Right atrium auricular region (tissue), 2 donors: Measurements from ENCODE around the gene TIMM44. TPM values are rescaled to one million over a fixed set of nuclear protein-coding genes. Genes with fewer than 3 reads are reported as not detected.
A peak's percentile ranks its signal among the peaks of the same experiment; 100 is the strongest.

ENCODE experiments used
- DNase-seq: peaks from one replicate; pipeline ENCODE4 v3.0.0-alpha.2; 2019; ENCODE audit warnings: low spot score
- H3K27ac ChIP-seq, 2 donors: fragments of 200-600 bp; sonication (generic); 1 replicate in 1 of 2; 2 replicates in 1 of 2; pipeline ENCODE4 v1.5.1; 2016 to 2019
- H3K27me3 ChIP-seq, 2 donors: fragments of 200-600 bp; sonication (generic); one replicate each; pipeline versions ENCODE4 v1.5.1 to v1.6.0; 2017 to 2019
- H3K36me3 ChIP-seq: fragments of 200-600 bp; sonication (generic); one replicate; pipeline ENCODE4 v1.5.1; 2016
- H3K4me1 ChIP-seq, 2 donors: fragments of 200-600 bp; sonication (generic); one replicate each; pipeline versions ENCODE4 v1.5.1 to v1.6.0; 2017 to 2019
- H3K4me3 ChIP-seq, 2 donors: fragments of 200-600 bp; sonication (generic); 1 replicate in 1 of 2; 2 replicates in 1 of 2; pipeline ENCODE4 v1.5.1; 2017 to 2019; ENCODE audit warnings: mild to moderate bottlenecking in 1 of 2, moderate library complexity in 1 of 2
- H3K9me3 ChIP-seq, 2 donors: fragments of 200-600 bp; sonication (generic); one replicate each; pipeline ENCODE4 v1.5.1; 2019
- total RNA-seq, 2 donors: library from RNA; depleted of rRNA; stranded (reverse); fragments of >200 nt; gene quantifications; one replicate each; pipeline ENCODE4 v1.1.0, GENCODE V29; 2016
- TF ChIP-seq, protein P1 (sequence below), 2 donors: fragments of 200-600 bp; sonication (generic); IDR thresholded peaks; one replicate each; pipeline ENCODE4 v1.5.1; 2019; ENCODE audit warnings: antibody characterized with exemption in 2 of 2

Gene TIMM44
- total RNA-seq, 2 donors from 2014 or later = 49.1 to 64.1 TPM

DNA sequence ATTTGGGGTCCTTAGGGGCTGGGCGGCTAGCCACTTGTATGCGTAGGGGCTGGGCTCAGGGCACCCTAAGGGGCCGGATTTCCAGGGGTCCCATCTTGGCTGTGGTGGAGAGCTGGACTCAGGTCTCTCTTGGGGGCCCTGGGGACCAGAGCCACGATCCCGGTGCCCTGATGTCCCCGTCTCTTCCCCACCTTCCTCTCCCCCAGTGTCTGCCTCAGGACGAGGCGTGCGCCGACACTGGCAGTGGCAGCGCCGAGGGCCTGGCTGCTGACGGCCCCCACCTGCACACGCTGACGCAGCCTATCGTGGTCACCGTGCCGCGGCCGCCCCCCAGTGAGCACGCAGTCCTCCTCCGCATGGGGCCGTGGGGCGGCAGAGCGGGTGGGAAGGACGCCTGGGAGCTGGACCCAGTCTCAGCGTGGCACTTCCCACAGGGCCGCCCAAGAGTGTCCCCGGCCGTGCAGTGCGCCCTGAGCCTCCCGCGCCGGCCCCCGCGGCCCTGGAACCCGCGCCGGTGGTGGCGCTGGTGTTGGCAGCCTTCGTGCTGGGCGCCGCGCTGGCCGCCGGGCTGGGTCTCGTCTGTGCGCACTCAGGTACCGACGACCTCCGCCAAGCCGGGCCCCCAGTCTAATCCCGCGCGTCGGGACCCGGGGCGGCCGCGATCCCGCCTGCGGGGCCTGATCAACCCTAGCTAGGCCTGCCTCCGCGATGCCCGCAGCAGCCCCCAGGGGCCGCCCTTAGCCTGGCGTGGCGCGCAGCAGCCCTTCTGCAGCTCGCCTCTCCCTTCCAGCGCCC is 26.0 kb downstream of the TIMM44 start:
- TF ChIP-seq, protein P1, sequence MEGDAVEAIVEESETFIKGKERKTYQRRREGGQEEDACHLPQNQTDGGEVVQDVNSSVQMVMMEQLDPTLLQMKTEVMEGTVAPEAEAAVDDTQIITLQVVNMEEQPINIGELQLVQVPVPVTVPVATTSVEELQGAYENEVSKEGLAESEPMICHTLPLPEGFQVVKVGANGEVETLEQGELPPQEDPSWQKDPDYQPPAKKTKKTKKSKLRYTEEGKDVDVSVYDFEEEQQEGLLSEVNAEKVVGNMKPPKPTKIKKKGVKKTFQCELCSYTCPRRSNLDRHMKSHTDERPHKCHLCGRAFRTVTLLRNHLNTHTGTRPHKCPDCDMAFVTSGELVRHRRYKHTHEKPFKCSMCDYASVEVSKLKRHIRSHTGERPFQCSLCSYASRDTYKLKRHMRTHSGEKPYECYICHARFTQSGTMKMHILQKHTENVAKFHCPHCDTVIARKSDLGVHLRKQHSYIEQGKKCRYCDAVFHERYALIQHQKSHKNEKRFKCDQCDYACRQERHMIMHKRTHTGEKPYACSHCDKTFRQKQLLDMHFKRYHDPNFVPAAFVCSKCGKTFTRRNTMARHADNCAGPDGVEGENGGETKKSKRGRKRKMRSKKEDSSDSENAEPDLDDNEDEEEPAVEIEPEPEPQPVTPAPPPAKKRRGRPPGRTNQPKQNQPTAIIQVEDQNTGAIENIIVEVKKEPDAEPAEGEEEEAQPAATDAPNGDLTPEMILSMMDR (IDR thresholded peaks at IDR 0.05) = peak in 1 of 2 donors; percentile 71
- peaks cover 0 to 50% of the 10 kb centered on the region in 2 donors for H3K4me1 ChIP-seq
- no peak for DNase-seq
- peaks cover 0 to 15% of the 10 kb centered on the region in 2 donors for H3K27me3 ChIP-seq
- peak overlapping the region; percentile 35 to 47 for H3K4me3 ChIP-seq
- H3K36me3 ChIP-seq = peaks cover 14% of the 10 kb centered on the region
- H3K9me3 ChIP-seq = no peaks in the 10 kb centered on the region
- H3K27ac ChIP-seq = peak overlapping the region; percentile 66 to 86

GRCh38 chr19:7916955-7917266 is 26.6 kb downstream of the TIMM44 start:
- peak overlapping the region; percentile 66 to 86 for H3K27ac ChIP-seq
- peaks cover 0 to 48% of the 10 kb centered on the region in 2 donors for H3K4me1 ChIP-seq
- TF ChIP-seq, protein P1 (IDR thresholded peaks at IDR 0.05) = no peak
- H3K4me3 ChIP-seq = peak overlapping the region; percentile 35 to 47
- H3K9me3 ChIP-seq = no peaks in the 10 kb centered on the region
- peaks cover 14% of the 10 kb centered on the region for H3K36me3 ChIP-seq
- H3K27me3 ChIP-seq = peaks cover 0 to 15% of the 10 kb centered on the region in 2 donors
- no peak for DNase-seq

GRCh38 chr19:7916103-7916954 is 27.1 kb downstream of the TIMM44 start:
- H3K27me3 ChIP-seq = peaks cover 0 to 15% of the 10 kb centered on the region in 2 donors
- peak overlapping the region; percentile 35 to 47 for H3K4me3 ChIP-seq
- H3K27ac ChIP-seq = peak overlapping the region; percentile 66 to 86
- no peak for DNase-seq
- peaks cover 18% of the 10 kb centered on the region for H3K36me3 ChIP-seq
- H3K9me3 ChIP-seq = no peaks in the 10 kb centered on the region
- TF ChIP-seq, protein P1 (IDR thresholded peaks at IDR 0.05) = no peak
- peaks cover 0 to 42% of the 10 kb centered on the region in 2 donors for H3K4me1 ChIP-seq

- H3K4me1 ChIP-seq = peaks cover 0 to 36% of the 10 kb centered on the region in 2 donors
- DNase-seq = no peak
- TF ChIP-seq, protein P1 (IDR thresholded peaks at IDR 0.05) = no peak
- H3K27ac ChIP-seq = no peak overlapping the region
- H3K27me3 ChIP-seq = peaks cover 0 to 15% of the 10 kb centered on the region in 2 donors
- H3K9me3 ChIP-seq = no peaks in the 10 kb centered on the region
- H3K36me3 ChIP-seq = peaks cover 27% of the 10 kb centered on the region
- H3K4me3 ChIP-seq = peak overlapping the region; percentile 35 to 47
These were observed 28.0 kb downstream of the TIMM44 start for GRCh38 chr19:7915250-7916102.

- DNase-seq = no peak
- H3K27me3 ChIP-seq = peaks cover 0 to 15% of the 10 kb centered on the region in 2 donors
- TF ChIP-seq, protein P1 (IDR thresholded peaks at IDR 0.05) = no peak
- peaks cover 0 to 32% of the 10 kb centered on the region in 2 donors for H3K4me1 ChIP-seq
- H3K36me3 ChIP-seq = peaks cover 35% of the 10 kb centered on the region
- H3K27ac ChIP-seq = no peak within 1 kb of the TSS
- H3K9me3 ChIP-seq = no peaks in the 10 kb centered on the region
- no peak within 1 kb of the TSS for H3K4me3 ChIP-seq
These were observed 28.8 kb downstream of the TIMM44 start, which contains the start of gene TGFBR3L for GRCh38 chr19:7914598-7915045. Gene TGFBR3L, plus strand, starts transcription at chr19:7914830.
